Measurements from ENCODE around the gene BCCIP. TPM values are rescaled to one million over a fixed set of nuclear protein-coding genes. Genes with fewer than 3 reads are reported as not detected.

Gene BCCIP
- total and polyA plus RNA-seq, 4 donors = 21.9 to 44.1 (median 31.2) TPM

DNA sequence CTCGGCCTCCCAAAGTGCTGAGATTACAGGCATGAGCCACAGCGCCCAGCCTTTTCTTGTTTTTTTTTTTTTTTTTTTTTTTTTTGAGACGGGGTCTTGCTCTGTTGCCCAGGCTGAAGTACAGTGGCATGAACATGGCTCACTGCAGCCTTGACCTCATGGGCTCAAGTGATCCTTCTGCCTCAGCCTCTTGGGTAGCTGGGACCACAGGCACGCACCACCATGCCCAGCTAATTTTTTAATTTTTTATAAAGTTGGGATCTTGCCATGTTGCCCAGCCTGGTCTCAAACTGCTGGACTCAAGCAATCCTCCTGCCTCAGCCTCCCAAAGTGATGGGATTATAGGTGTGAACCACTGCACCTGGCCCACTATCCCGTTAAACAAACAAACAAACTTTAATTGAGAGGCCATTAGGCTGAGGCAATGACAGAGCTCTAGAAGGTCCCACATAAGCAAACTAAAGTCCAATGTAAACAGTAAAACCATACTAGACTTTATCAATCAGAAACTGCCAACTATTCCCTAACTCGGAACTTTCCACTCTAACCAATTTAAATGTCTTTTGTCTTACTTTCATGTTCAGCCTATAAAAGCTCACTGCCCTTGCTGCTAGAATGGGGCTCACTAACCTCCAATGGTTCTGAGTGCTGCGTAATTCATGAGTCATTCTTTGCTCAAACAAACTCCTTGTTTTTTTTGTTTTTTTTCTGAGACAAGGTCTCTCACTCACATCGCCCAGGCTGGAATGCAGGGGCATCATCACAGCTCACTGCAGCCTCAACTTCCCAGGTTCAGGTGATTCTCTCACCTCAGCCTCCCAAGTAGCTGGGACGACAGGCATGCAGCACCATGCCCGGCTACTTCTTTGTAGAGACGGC is 55.9 kb downstream of the BCCIP start:
- TF ChIP-seq, protein P1, sequence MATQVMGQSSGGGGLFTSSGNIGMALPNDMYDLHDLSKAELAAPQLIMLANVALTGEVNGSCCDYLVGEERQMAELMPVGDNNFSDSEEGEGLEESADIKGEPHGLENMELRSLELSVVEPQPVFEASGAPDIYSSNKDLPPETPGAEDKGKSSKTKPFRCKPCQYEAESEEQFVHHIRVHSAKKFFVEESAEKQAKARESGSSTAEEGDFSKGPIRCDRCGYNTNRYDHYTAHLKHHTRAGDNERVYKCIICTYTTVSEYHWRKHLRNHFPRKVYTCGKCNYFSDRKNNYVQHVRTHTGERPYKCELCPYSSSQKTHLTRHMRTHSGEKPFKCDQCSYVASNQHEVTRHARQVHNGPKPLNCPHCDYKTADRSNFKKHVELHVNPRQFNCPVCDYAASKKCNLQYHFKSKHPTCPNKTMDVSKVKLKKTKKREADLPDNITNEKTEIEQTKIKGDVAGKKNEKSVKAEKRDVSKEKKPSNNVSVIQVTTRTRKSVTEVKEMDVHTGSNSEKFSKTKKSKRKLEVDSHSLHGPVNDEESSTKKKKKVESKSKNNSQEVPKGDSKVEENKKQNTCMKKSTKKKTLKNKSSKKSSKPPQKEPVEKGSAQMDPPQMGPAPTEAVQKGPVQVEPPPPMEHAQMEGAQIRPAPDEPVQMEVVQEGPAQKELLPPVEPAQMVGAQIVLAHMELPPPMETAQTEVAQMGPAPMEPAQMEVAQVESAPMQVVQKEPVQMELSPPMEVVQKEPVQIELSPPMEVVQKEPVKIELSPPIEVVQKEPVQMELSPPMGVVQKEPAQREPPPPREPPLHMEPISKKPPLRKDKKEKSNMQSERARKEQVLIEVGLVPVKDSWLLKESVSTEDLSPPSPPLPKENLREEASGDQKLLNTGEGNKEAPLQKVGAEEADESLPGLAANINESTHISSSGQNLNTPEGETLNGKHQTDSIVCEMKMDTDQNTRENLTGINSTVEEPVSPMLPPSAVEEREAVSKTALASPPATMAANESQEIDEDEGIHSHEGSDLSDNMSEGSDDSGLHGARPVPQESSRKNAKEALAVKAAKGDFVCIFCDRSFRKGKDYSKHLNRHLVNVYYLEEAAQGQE (IDR thresholded peaks at IDR 0.05) = no peak
- no peak for TF ChIP-seq FOXA1 (IDR thresholded peaks at IDR 0.05)
- TF ChIP-seq HNF4G (IDR thresholded peaks at IDR 0.05) = no peak
- TF ChIP-seq, protein P2, sequence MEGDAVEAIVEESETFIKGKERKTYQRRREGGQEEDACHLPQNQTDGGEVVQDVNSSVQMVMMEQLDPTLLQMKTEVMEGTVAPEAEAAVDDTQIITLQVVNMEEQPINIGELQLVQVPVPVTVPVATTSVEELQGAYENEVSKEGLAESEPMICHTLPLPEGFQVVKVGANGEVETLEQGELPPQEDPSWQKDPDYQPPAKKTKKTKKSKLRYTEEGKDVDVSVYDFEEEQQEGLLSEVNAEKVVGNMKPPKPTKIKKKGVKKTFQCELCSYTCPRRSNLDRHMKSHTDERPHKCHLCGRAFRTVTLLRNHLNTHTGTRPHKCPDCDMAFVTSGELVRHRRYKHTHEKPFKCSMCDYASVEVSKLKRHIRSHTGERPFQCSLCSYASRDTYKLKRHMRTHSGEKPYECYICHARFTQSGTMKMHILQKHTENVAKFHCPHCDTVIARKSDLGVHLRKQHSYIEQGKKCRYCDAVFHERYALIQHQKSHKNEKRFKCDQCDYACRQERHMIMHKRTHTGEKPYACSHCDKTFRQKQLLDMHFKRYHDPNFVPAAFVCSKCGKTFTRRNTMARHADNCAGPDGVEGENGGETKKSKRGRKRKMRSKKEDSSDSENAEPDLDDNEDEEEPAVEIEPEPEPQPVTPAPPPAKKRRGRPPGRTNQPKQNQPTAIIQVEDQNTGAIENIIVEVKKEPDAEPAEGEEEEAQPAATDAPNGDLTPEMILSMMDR (IDR thresholded peaks at IDR 0.05; ENCODE audit: low read depth, low read length, missing input control) = no peak
- TF ChIP-seq NR2F2 (IDR thresholded peaks at IDR 0.05) = no peak
- no peak for TF ChIP-seq JUND (IDR thresholded peaks at IDR 0.05)
- no peak for TF ChIP-seq YY1 (IDR thresholded peaks at IDR 0.05)
- no peak for TF ChIP-seq TAF1 (conservative IDR thresholded peaks at IDR 0.05)
- no peak for TF ChIP-seq GABPA (IDR thresholded peaks at IDR 0.05 in 1 of 2, conservative IDR thresholded peaks at IDR 0.05 in 1 of 2)
- peaks cover 0 to 6% (median 2%) of the 10 kb centered on the region in 4 donors for H3K9me3 ChIP-seq (ENCODE audit: control insufficient read depth in 4 of 4, low read length in 3 of 4)
- WGBS = 87% methylated on average over 11 of the region's 11 CpGs
- H3K4me3 ChIP-seq (ENCODE audit: low read depth in 1 of 3, low read length in 3 of 3) = no peak overlapping the region
- no peaks in the 10 kb centered on the region for H3K27me3 ChIP-seq (ENCODE audit: control insufficient read depth in 4 of 4, insufficient read depth in 4 of 4, low read length in 3 of 4)
- H3K9ac ChIP-seq (ENCODE audit: low read depth in 1 of 2, low read length in 2 of 2) = no peak overlapping the region
- H3K4me1 ChIP-seq (ENCODE audit: control insufficient read depth in 4 of 4, insufficient read depth in 4 of 4, low read length in 3 of 4) = no peaks in the 10 kb centered on the region
- H3K36me3 ChIP-seq (ENCODE audit: control insufficient read depth in 4 of 4, insufficient read depth in 3 of 4, low read depth in 1 of 4, low read length in 3 of 4) = peaks cover 0 to 20% (median 4%) of the 10 kb centered on the region in 4 donors
- no peak for DNase-seq (ENCODE audit: low spot score)
- no peak overlapping the region for H3K27ac ChIP-seq (ENCODE audit: low read depth in 1 of 2, low read length in 2 of 2)

DNA sequence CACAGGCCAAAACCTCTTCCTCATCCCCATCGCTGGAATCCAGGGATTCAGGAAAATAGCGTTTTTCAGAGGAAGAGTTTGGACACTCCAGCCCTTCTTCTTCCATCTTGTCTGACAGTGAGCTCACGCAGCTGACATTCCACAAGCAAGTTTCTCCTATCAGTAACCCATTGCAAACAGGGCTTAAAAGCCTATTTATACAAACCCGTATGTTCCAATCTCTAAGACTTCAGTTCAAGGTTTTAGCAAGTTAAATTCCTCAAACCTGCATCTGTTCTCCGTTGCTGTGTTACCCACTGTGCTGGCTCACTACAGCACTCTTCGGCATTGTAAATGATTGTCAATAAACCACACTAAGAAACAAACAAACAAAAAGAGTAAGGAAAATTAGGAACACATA is 57.4 kb downstream of the BCCIP start:
- Histone ChIP-seq H3K27me3 (ENCODE audit: control insufficient read depth in 4 of 4, insufficient read depth in 4 of 4, low read length in 3 of 4) (no peaks in the 10 kb centered on the region), H3K4me1 (ENCODE audit: control insufficient read depth in 4 of 4, insufficient read depth in 4 of 4, low read length in 3 of 4) (no peaks in the 10 kb centered on the region), H3K27ac (ENCODE audit: low read depth in 1 of 2, low read length in 2 of 2) (no peak overlapping the region), H3K9ac (ENCODE audit: low read depth in 1 of 2, low read length in 2 of 2) (no peak overlapping the region), H3K9me3 (ENCODE audit: control insufficient read depth in 4 of 4, low read length in 3 of 4) (peaks cover 0 to 6% (median 2%) of the 10 kb centered on the region in 4 donors), H3K36me3 (ENCODE audit: control insufficient read depth in 4 of 4, insufficient read depth in 3 of 4, low read depth in 1 of 4, low read length in 3 of 4) (peaks cover 0 to 17% (median 3%) of the 10 kb centered on the region in 4 donors), H3K4me3 (ENCODE audit: low read depth in 1 of 3, low read length in 3 of 3) (no peak overlapping the region)
- TF ChIP-seq HNF4G (IDR thresholded peaks at IDR 0.05) (no peak), RAD21 (IDR thresholded peaks at IDR 0.05) (no peak), RXRA (IDR thresholded peaks at IDR 0.05) (no peak)
- DNase-seq (ENCODE audit: low spot score) = no peak
- WGBS = 78% methylated on average over 6 of the region's 6 CpGs

DNA sequence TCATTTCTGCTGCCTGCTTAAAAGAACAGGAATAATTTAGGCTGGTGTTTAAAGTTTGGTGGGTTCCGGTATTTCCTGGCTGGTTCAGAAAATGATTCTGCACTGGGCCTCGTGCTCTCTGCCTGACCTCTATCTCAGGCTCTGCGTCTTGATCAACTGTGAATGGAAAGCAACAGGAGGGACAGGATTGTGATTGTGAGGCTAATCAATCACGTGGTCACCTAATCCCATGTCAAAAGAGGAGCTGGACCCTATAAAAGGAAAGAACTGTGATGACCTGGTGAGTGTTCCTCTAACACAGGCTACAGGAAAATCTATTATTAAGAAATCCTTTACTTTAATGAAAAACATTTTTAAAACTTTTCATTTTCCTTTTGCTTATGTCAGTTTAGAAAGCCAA is 57.8 kb downstream of the BCCIP start, which contains the start of gene DHX32:
TSS of gene DHX32 (minus strand) at position 101 of the 400 bp plus-strand sequence. CDS start 468 bp downstream, outside the sequence.
- Histone ChIP-seq H3K27me3 (ENCODE audit: control insufficient read depth in 4 of 4, insufficient read depth in 4 of 4, low read length in 3 of 4) (no peaks in the 10 kb centered on the region), H3K4me3 (ENCODE audit: low read depth in 1 of 3, low read length in 3 of 3) (no peak within 1 kb of the TSS), H3K4me1 (ENCODE audit: control insufficient read depth in 4 of 4, insufficient read depth in 4 of 4, low read length in 3 of 4) (no peaks in the 10 kb centered on the region), H3K9me3 (ENCODE audit: control insufficient read depth in 4 of 4, low read length in 3 of 4) (peaks cover 0 to 3% (median 2%) of the 10 kb centered on the region in 4 donors), H3K9ac (ENCODE audit: low read depth in 1 of 2, low read length in 2 of 2) (no peak within 1 kb of the TSS), H3K36me3 (ENCODE audit: control insufficient read depth in 4 of 4, insufficient read depth in 3 of 4, low read depth in 1 of 4, low read length in 3 of 4) (peaks cover 0 to 14% (median 1%) of the 10 kb centered on the region in 4 donors), H3K27ac (ENCODE audit: low read depth in 1 of 2, low read length in 2 of 2) (no peak within 1 kb of the TSS)
- 77% methylated on average over 4 of the region's 4 CpGs for WGBS
- no peak for DNase-seq (ENCODE audit: low spot score)
- TF ChIP-seq, protein P3, sequence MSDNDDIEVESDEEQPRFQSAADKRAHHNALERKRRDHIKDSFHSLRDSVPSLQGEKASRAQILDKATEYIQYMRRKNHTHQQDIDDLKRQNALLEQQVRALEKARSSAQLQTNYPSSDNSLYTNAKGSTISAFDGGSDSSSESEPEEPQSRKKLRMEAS (IDR thresholded peaks at IDR 0.05) = no peak
- TF ChIP-seq, protein P4, sequence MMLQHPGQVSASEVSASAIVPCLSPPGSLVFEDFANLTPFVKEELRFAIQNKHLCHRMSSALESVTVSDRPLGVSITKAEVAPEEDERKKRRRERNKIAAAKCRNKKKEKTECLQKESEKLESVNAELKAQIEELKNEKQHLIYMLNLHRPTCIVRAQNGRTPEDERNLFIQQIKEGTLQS (IDR thresholded peaks at IDR 0.05) = no peak
- TF ChIP-seq EGR1 (IDR thresholded peaks at IDR 0.05; ENCODE audit: low read depth in 2 of 2) (no peak), FOXA1 (IDR thresholded peaks at IDR 0.05) (no peak), JUND (IDR thresholded peaks at IDR 0.05) (no peak), HNF4G (IDR thresholded peaks at IDR 0.05) (no peak), YY1 (IDR thresholded peaks at IDR 0.05) (no peak), SP1 (IDR thresholded peaks at IDR 0.05) (no peak)
- TF ChIP-seq, protein P1 (IDR thresholded peaks at IDR 0.05) = no peak

Measured in liver (tissue), 9 donors.